Cardiac muscle cell (in vitro differentiated cells and primary cell): Measurements from ENCODE around the gene FBXL7. TPM values are rescaled to one million over a fixed set of nuclear protein-coding genes. Genes with fewer than 3 reads are reported as not detected.

ENCODE experiments used
- DNase-seq, 2 donors: peaks; one replicate each; pipeline versions ENCODE4 v3.0.0 to v3.0.0-alpha.2; 2010 to 2017; ENCODE audit warnings: low read depth in 1 of 2, low spot score in 1 of 2
- H3K27ac ChIP-seq: fragments of 200-600 bp; sonication (generic); 2 replicates; pipeline ENCODE4 v1.5.1; 2016
- H3K27me3 ChIP-seq: fragments of 200-600 bp; sonication (generic); 2 replicates; pipeline ENCODE4 v1.6.0; 2016; ENCODE audit warnings: control low read depth
- H3K36me3 ChIP-seq: fragments of 200-600 bp; sonication (generic); 2 replicates; pipeline ENCODE4 v1.5.1; 2016; ENCODE audit warnings: control low read depth
- H3K4me1 ChIP-seq: fragments of 200-600 bp; sonication (generic); 2 replicates; pipeline ENCODE4 v1.8.1; 2017; ENCODE audit warnings: low read depth, mild to moderate bottlenecking, mixed run types
- H3K4me3 ChIP-seq: fragments of 200-600 bp; sonication (generic); 2 replicates; pipeline ENCODE4 v1.5.1; 2016; ENCODE audit warnings: mild to moderate bottlenecking
- H3K9me3 ChIP-seq: fragments of 200-600 bp; sonication (generic); 2 replicates; pipeline ENCODE4 v1.5.1; 2017; ENCODE audit warnings: low read depth, mild to moderate bottlenecking, control low read depth
- CTCF ChIP-seq: IDR thresholded peaks from 2 replicates; pipeline ENCODE4 v1.5.1; 2012; ENCODE audit warnings: low read depth, mild to moderate bottlenecking, low read length
- polyA plus RNA-seq: library from polyadenylated mRNA; unstranded; fragments of >200 nt; fragmentation: Nextera tagmentation; extraction: Ambion mirVana; gene quantifications from 2 replicates; pipeline ENCODE4 v1.2.1, GENCODE V29; 2016
- total RNA-seq: library from RNA; depleted of rRNA; stranded (reverse); fragments of >200 nt; gene quantifications from 2 replicates; pipeline ENCODE4 v1.2.3, GENCODE V29; 2016

Gene FBXL7
- total and polyA plus RNA-seq, 2 experiments from 2014 or later: 16.7 to 22.5 TPM

- DNase-seq: no peak
- Histone ChIP-seq H3K27me3 (no peaks in the 10 kb centered on the region), H3K36me3 (no peaks in the 10 kb centered on the region), H3K9me3 (no peaks in the 10 kb centered on the region), H3K4me3 (no peak overlapping the region), H3K27ac (no peak overlapping the region), H3K4me1 (no peaks in the 10 kb centered on the region)
- no peak for TF ChIP-seq CTCF
Measured at GRCh38 chr5:15513431-15513830, 13.5 kb downstream of the FBXL7 start.

GRCh38 chr5:15513911-15514310 is 13.9 kb downstream of the FBXL7 start:
- no peak overlapping the region for H3K27ac ChIP-seq
- no peaks in the 10 kb centered on the region for H3K36me3 ChIP-seq
- H3K4me3 ChIP-seq: no peak overlapping the region
- H3K27me3 ChIP-seq: no peaks in the 10 kb centered on the region
- H3K9me3 ChIP-seq: no peaks in the 10 kb centered on the region
- H3K4me1 ChIP-seq: no peaks in the 10 kb centered on the region
- TF ChIP-seq CTCF: no peak
- DNase-seq: no peak

GRCh38 chr5:15515229-15515628 is 15.2 kb downstream of the FBXL7 start:
- DNase-seq: no peak
- Histone ChIP-seq H3K27me3 (no peaks in the 10 kb centered on the region), H3K36me3 (no peaks in the 10 kb centered on the region), H3K9me3 (no peaks in the 10 kb centered on the region), H3K4me1 (no peaks in the 10 kb centered on the region), H3K27ac (no peak overlapping the region), H3K4me3 (no peak overlapping the region)
- TF ChIP-seq CTCF: no peak

GRCh38 chr5:15516486-15516885 is 16.5 kb downstream of the FBXL7 start:
- DNase-seq: no peak
- no peaks in the 10 kb centered on the region for H3K36me3 ChIP-seq
- H3K4me3 ChIP-seq: no peak overlapping the region
- no peaks in the 10 kb centered on the region for H3K27me3 ChIP-seq
- H3K27ac ChIP-seq: no peak overlapping the region
- H3K9me3 ChIP-seq: no peaks in the 10 kb centered on the region
- H3K4me1 ChIP-seq: peaks cover 3% of the 10 kb centered on the region
- no peak for TF ChIP-seq CTCF

GRCh38 chr5:15518786-15519185 is 18.8 kb downstream of the FBXL7 start:
- peaks cover 12% of the 10 kb centered on the region for H3K4me1 ChIP-seq
- H3K27me3 ChIP-seq: no peaks in the 10 kb centered on the region
- DNase-seq: no peak
- no peaks in the 10 kb centered on the region for H3K36me3 ChIP-seq
- TF ChIP-seq CTCF: no peak
- H3K4me3 ChIP-seq: no peak overlapping the region
- no peaks in the 10 kb centered on the region for H3K9me3 ChIP-seq
- H3K27ac ChIP-seq: no peak overlapping the region

GRCh38 chr5:15520856-15521255 is 20.9 kb downstream of the FBXL7 start:
- Histone ChIP-seq H3K4me3 (no peak overlapping the region), H3K36me3 (no peaks in the 10 kb centered on the region), H3K9me3 (no peaks in the 10 kb centered on the region), H3K4me1 (peaks cover 12% of the 10 kb centered on the region), H3K27ac (no peak overlapping the region), H3K27me3 (no peaks in the 10 kb centered on the region)
- no peak for DNase-seq
- no peak for TF ChIP-seq CTCF
